Brain microvascular endothelial cell (primary cell): ENCODE measurements around the gene NDC1.

Source experiments
- DNase-seq: peaks from one replicate; pipeline ENCODE4 v3.0.0-alpha.2; 2020
- H3K27ac ChIP-seq: fragments of 250-450 bp; sonication (Bioruptor Pico); 2 replicates; pipeline ENCODE4 v1.5.1; 2020; ENCODE audit warnings: mild to moderate bottlenecking, moderate library complexity
- H3K27me3 ChIP-seq: fragments of 250-450 bp; sonication (Bioruptor Pico); replicated peaks from 2 replicates; pipeline ENCODE4 v1.5.1; 2020; ENCODE audit warnings: mild to moderate bottlenecking
- H3K36me3 ChIP-seq: fragments of 250-450 bp; sonication (Bioruptor Pico); replicated peaks from 2 replicates; pipeline ENCODE4 v1.5.1; 2020; ENCODE audit warnings: mild to moderate bottlenecking
- H3K4me3 ChIP-seq: 2 replicates; pipeline ENCODE4 v1.5.1; 2011; ENCODE audit warnings: low read depth, mild to moderate bottlenecking, control low read depth, low read length, moderate library complexity
- in situ Hi-C: cut with HindIII; loops from 2 replicates; pipeline ENCODE4 v1.10.0; 2017; ENCODE audit warnings: low sequenced_read_pairs, low pct_ligation_motif_present
- TF ChIP-seq, protein P1 (sequence below): IDR thresholded peaks from 2 replicates; pipeline ENCODE4 v1.5.1; 2011; ENCODE audit warnings: low read depth, mild to moderate bottlenecking, moderate library complexity, low read length, control low read depth, inconsistent platforms; ENCODE audit errors: missing control alignments

NDC1 gene

DNA sequence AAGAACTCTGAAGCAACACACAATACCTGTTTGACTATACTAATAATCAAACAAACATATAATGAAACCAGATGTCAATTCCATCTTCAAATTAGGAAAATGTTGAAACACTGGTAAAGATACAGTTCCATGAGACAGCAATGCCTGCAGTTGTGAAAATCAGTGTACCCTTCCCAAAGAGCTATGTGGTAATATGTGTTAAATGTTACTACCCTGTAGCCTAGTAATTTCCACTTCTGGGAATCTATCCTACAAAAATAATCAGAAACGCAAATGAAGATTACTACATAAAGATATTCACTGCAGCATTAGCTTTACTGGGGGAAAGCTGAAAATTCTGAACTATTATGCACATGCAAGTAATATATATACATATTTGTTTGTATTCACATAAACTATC, 116.1 kb downstream of the NDC1 start:
- Histone ChIP-seq H3K4me3 (no peak overlapping the region), H3K27me3 (no peaks in the 10 kb centered on the region), H3K36me3 (no peaks in the 10 kb centered on the region), H3K27ac (no peak overlapping the region)
- DNase-seq: no peak
- in situ Hi-C loops: no loop called here
- TF ChIP-seq, protein P1, sequence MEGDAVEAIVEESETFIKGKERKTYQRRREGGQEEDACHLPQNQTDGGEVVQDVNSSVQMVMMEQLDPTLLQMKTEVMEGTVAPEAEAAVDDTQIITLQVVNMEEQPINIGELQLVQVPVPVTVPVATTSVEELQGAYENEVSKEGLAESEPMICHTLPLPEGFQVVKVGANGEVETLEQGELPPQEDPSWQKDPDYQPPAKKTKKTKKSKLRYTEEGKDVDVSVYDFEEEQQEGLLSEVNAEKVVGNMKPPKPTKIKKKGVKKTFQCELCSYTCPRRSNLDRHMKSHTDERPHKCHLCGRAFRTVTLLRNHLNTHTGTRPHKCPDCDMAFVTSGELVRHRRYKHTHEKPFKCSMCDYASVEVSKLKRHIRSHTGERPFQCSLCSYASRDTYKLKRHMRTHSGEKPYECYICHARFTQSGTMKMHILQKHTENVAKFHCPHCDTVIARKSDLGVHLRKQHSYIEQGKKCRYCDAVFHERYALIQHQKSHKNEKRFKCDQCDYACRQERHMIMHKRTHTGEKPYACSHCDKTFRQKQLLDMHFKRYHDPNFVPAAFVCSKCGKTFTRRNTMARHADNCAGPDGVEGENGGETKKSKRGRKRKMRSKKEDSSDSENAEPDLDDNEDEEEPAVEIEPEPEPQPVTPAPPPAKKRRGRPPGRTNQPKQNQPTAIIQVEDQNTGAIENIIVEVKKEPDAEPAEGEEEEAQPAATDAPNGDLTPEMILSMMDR: no peak

DNA sequence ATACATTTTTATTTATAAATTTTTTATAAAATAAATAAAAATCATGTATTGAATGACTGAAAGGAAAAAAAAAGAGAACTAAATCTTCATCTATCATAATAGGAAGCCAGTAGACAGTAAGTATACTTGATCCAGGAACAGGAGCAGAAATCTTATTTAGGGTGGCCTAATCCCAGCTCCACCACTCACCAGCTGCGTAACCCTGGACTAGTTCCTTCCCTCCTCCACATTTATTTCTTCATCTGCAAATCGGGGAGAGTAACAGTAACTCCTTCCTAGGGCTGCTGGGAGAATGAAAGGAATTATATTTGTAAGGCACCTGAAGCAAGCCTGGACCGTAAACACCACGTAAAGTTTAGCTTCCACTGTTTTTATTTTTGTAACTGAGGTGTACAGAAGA, 117.0 kb downstream of the NDC1 start:
- TF ChIP-seq, protein P1: no peak
- in situ Hi-C loops: no loop called here
- Histone ChIP-seq H3K27ac (no peak overlapping the region), H3K4me3 (no peak overlapping the region), H3K27me3 (no peaks in the 10 kb centered on the region), H3K36me3 (no peaks in the 10 kb centered on the region)
- DNase-seq: no peak

DNA sequence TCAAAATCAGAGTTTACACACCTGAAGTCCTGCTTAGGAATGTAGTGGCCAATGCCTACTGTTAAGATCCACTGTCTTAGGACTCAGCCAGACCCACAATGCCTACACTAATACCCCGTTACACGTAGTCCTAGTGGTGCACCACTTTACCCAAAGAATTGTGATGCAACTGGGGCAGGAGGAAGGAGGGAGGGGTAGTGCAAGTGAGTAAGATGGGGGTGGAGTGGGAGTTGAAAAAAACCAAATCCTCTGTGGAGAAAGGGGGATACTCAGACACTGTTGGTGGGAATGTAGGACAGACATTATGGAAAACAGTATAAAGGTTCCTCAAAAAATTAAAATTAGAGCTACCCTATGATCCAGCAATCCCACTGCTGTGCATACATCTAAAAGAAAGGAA, 118.6 kb downstream of the NDC1 start:
- in situ Hi-C loops: no loop called here
- no peak overlapping the region for H3K27ac ChIP-seq
- H3K36me3 ChIP-seq: no peaks in the 10 kb centered on the region
- TF ChIP-seq, protein P1: no peak
- H3K27me3 ChIP-seq: no peaks in the 10 kb centered on the region
- no peak for DNase-seq
- H3K4me3 ChIP-seq: no peak overlapping the region

DNA sequence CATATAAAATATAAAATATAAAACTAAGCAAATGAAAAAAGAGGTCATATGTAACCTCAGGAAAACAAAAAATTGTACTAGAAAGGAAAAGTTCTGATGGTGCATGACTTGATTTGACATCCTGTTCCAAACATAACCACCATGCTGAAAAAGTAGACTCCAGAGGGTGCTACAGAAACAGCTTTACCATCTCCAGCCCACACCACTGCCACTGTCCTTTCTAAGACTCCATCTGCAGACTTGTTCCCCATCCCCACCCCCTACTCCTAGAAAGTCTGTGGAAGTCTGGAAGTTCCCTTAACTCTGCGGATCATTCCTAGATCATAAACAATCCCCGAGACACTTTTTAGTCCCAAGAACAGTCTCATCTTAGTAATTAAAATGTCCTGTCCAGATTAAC, 119.7 kb downstream of the NDC1 start:
- no peak for DNase-seq
- Histone ChIP-seq H3K27ac (no peak overlapping the region), H3K36me3 (no peaks in the 10 kb centered on the region), H3K4me3 (no peak overlapping the region), H3K27me3 (no peaks in the 10 kb centered on the region)
- in situ Hi-C loops: no loop called here
- TF ChIP-seq, protein P1: no peak

DNA sequence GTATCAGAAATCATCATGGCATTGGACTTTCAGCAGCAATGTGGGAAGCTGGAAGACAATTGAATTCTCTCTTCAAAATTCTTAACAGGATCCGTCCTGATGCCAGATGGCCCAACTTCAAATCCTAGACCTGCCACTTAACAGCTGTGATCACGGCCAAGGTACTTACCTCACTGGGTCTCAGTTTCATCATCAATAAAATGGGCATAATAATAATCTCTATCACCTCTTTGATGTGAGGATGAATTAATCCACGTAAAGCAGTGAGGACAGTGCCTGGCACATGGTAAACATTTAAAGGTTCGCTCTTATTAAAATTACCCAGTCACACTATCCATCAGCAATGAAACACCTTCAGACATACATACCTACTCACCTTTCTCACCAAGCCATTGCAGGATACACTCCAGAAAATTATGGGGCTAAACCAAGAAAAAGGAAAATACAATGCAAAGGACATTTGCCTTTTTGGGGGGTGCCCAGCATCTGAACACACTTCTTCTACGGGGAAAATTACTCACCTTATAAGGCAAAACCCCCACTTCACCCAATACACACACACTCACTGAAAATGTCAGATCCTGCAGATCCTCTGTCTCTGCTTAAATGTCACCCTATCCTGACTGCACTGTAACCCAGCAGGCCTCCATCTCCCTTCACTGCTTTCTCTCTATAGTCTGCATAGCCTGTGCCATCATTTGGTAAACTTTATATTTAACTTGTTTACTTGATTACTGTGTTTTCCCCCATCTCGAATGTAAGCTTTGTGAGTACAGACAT, 120.9 kb downstream of the NDC1 start:
- in situ Hi-C loops: no loop called here
- TF ChIP-seq, protein P1: no peak
- H3K27ac ChIP-seq: no peak overlapping the region
- no peak for DNase-seq
- no peaks in the 10 kb centered on the region for H3K36me3 ChIP-seq
- no peaks in the 10 kb centered on the region for H3K27me3 ChIP-seq
- H3K4me3 ChIP-seq: no peak overlapping the region

DNA sequence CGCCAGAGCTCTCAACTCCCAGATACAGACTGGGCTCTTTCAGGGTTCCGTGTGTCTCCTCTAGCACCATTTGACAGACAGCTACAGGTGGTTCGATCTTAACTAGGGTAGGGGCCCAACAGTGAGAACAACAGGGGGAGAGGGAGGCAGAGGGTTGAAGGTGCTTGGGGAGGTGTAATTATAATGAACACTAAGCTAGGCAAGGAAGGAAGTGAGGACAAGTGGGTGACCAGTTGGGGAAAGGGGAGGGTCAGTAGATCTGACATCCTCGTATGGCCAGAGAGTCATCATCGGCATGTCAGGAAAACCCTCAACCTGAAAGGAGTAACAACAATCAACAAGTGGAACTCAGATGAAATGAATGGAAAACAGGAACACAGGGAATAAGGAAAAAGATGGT, 121.9 kb downstream of the NDC1 start:
- no peak overlapping the region for H3K27ac ChIP-seq
- in situ Hi-C loops: no loop called here
- H3K36me3 ChIP-seq: no peaks in the 10 kb centered on the region
- H3K4me3 ChIP-seq: no peak overlapping the region
- TF ChIP-seq, protein P1: no peak
- H3K27me3 ChIP-seq: no peaks in the 10 kb centered on the region
- no peak for DNase-seq
